ENCODE data around the gene VPS39.

DNA sequence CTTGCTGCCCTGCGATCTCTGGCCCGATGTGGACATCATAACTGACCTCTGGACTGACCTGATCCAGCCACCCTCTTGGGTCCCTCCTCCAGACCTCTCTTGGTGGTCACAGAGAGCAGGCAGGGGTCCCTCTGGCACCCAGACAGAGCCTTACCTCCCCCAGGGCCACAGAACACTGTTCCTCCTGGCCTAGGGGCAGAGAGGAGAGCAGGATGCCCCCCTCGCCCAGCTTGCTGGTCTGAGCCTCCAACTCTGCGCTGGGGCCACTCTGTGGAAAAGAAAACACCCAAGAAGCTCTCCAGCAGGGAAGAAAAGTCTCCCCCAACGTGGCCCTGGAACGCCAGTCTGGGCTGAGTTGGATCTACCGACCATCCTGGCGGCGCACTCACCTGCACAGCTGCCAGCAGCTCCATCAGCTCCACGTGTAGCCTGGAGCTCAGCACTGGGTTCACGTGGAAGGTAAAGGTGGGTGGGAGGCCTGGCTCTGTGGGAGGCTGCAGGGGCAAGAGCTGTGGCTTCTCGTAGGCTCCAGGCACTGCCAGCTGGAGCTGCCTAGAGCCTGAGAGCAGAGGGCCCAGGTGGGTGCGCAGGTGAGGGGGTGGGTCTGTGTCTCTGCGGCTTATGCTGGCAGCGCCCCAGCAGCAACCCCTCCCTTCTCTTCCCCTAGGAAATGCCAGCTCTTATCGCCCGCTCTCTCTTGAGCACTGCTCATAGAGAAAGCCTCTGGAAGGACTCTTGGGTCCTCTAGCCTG lies 57.7 kb downstream of the VPS39 start:
- no peak for TF ChIP-seq POLR2A (IDR thresholded peaks at IDR 0.05; ENCODE audit: low read depth, low read length)
- TF ChIP-seq, protein P1, sequence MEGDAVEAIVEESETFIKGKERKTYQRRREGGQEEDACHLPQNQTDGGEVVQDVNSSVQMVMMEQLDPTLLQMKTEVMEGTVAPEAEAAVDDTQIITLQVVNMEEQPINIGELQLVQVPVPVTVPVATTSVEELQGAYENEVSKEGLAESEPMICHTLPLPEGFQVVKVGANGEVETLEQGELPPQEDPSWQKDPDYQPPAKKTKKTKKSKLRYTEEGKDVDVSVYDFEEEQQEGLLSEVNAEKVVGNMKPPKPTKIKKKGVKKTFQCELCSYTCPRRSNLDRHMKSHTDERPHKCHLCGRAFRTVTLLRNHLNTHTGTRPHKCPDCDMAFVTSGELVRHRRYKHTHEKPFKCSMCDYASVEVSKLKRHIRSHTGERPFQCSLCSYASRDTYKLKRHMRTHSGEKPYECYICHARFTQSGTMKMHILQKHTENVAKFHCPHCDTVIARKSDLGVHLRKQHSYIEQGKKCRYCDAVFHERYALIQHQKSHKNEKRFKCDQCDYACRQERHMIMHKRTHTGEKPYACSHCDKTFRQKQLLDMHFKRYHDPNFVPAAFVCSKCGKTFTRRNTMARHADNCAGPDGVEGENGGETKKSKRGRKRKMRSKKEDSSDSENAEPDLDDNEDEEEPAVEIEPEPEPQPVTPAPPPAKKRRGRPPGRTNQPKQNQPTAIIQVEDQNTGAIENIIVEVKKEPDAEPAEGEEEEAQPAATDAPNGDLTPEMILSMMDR (IDR thresholded peaks at IDR 0.05; ENCODE audit: extremely low read depth in 1 of 2, insufficient read depth in 1 of 2, low read depth in 1 of 2, low read length in 2 of 2) = no peak
- no peak for TF ChIP-seq EZH2 (IDR thresholded peaks at IDR 0.05; ENCODE audit: borderline replicate concordance, low read depth, low read length, severe bottlenecking)
- TF ChIP-seq MYC (IDR thresholded peaks at IDR 0.05; ENCODE audit: low read depth, low read length) = no peak
- TF ChIP-seq POLR2AphosphoS5 (IDR thresholded peaks at IDR 0.05; ENCODE audit: insufficient read depth, low read depth, low read length) = no peak
- TF ChIP-seq, protein P2, sequence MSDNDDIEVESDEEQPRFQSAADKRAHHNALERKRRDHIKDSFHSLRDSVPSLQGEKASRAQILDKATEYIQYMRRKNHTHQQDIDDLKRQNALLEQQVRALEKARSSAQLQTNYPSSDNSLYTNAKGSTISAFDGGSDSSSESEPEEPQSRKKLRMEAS (IDR thresholded peaks at IDR 0.05; ENCODE audit: insufficient read depth, insufficient read length) = no peak
- TF ChIP-seq FOS (IDR thresholded peaks at IDR 0.05; ENCODE audit: borderline replicate concordance, insufficient read depth, low read length) = no peak
- TF ChIP-seq JUN (IDR thresholded peaks at IDR 0.05; ENCODE audit: borderline replicate concordance, insufficient read depth, insufficient read length, low read depth) = no peak
- TF ChIP-seq GATA2 (IDR thresholded peaks at IDR 0.05; ENCODE audit: insufficient read depth, insufficient read length, low read depth, low read length) = no peak
